HepG2 (cell line): Measurements from ENCODE around the gene H3-3A. TPM values are rescaled to one million over a fixed set of nuclear protein-coding genes. Genes with fewer than 3 reads are reported as not detected.
A peak's percentile ranks its signal among the peaks of the same experiment; 100 is the strongest.

Source experiments
- ARNT ChIP-seq: fragments of 450-650 bp; IDR thresholded peaks from 2 replicates; pipeline ENCODE4 v1.6.1; 2017
- HDAC1 ChIP-seq: sonication (generic); formaldehyde crosslinking; IDR thresholded peaks from 2 replicates; pipeline ENCODE4 v1.5.1; 2020; ENCODE audit warnings: mild to moderate bottlenecking, missing genetic modification reagents
- IRF2 ChIP-seq: IDR thresholded peaks from 2 replicates; pipeline ENCODE4 v1.6.1; 2018; ENCODE audit warnings: missing genetic modification reagents, missing compliant biosample characterization
- JARID2 ChIP-seq: sonication (generic); formaldehyde crosslinking; IDR thresholded peaks from 2 replicates; pipeline ENCODE4 v1.8.1; 2023; ENCODE audit warnings: missing genetic modification reagents, inconsistent platforms; ENCODE audit not compliant: insufficient replicate concordance
- ZNF619 ChIP-seq: sonication (generic); formaldehyde crosslinking; IDR thresholded peaks from 2 replicates; pipeline ENCODE4 v1.4.0; 2020; ENCODE audit warnings: mild to moderate bottlenecking, missing genetic modification reagents
- polyA plus RNA-seq, 8 experiments: library from polyadenylated mRNA; depleted of rRNA in 3 of 8; stranded (reverse) in 7 of 8; unstranded in 1 of 8; fragments of >200 nt; fragmentation: Illumina TruSeq in 4 of 8; extraction: Trizol in 4 of 8; gene quantifications; 2 replicates each; pipeline versions ENCODE4 v1.2.1 to v1.2.3, GENCODE V29; 2011 to 2016; ENCODE audit warnings: low read depth in 4 of 8, missing spikeins in 1 of 8, mixed read lengths in 1 of 8; ENCODE audit not compliant: insufficient read depth in 1 of 8
- total RNA-seq, 5 experiments: library from RNA; depleted of rRNA; stranded (reverse); fragments of >200 nt; fragmentation: Illumina TruSeq; extraction: Trizol; gene quantifications; 2 replicates each; pipeline ENCODE4 v1.2.3, GENCODE V29; 2016; ENCODE audit warnings: low read depth in 1 of 5
- TF ChIP-seq, protein P1 (sequence below), 2 experiments: sonication (generic) in 1 of 2; formaldehyde crosslinking in 1 of 2; IDR thresholded peaks; 2 replicates each; pipeline versions ENCODE4 v1.4.0 to v1.6.1; 2016 to 2020; ENCODE audit warnings: borderline replicate concordance in 1 of 2, low read depth in 1 of 2, mild to moderate bottlenecking in 1 of 2, missing genetic modification reagents in 1 of 2
- TF ChIP-seq, protein P2 (sequence below): sonication (generic); formaldehyde crosslinking; IDR thresholded peaks from 2 replicates; pipeline ENCODE4 v1.4.0; 2020; ENCODE audit warnings: missing genetic modification reagents

Gene H3-3A
- total and polyA plus RNA-seq, 2 of the 13 experiments (the other 11 are each of a cell fraction or from before 2014, with no cell fraction given), result 221 to 320 TPM

DNA sequence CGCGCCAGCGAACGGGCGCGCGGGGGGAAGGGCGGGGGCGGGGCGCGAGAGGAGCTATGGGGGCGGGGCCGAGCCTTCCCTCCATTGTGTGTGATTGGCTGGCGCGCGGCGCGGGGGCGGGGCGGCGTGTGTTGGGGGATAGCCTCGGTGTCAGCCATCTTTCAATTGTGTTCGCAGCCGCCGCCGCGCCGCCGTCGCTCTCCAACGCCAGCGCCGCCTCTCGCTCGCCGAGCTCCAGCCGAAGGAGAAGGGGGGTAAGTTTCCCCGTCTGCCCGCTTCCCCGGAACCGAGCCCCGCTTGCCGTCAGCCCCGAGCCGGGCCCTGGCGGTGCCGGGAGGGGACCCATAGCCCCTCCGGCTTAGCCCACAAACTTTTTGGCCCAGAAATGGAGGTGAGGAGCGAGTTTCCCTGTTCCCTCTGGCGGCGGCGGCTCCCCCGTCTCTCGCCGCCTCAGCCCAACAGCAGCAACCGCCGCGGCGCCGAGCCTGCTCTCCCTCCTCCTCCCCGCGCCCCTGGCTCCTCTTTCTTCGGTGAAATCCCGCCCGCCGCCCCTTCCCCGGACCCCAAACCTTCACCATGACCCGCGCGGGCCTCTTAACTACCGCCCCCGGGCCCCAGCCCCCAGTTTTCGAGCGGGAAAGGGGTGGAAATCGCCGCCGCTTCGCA is at the start of gene H3-3A (continued):
- TF ChIP-seq, protein P1, sequence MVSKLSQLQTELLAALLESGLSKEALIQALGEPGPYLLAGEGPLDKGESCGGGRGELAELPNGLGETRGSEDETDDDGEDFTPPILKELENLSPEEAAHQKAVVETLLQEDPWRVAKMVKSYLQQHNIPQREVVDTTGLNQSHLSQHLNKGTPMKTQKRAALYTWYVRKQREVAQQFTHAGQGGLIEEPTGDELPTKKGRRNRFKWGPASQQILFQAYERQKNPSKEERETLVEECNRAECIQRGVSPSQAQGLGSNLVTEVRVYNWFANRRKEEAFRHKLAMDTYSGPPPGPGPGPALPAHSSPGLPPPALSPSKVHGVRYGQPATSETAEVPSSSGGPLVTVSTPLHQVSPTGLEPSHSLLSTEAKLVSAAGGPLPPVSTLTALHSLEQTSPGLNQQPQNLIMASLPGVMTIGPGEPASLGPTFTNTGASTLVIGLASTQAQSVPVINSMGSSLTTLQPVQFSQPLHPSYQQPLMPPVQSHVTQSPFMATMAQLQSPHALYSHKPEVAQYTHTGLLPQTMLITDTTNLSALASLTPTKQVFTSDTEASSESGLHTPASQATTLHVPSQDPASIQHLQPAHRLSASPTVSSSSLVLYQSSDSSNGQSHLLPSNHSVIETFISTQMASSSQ (IDR thresholded peaks at IDR 0.05; ENCODE audit: low read depth), result no peak
- TF ChIP-seq, protein P1 (CRISPR knock-in tag; IDR thresholded peaks at IDR 0.05; ENCODE audit: borderline replicate concordance), result 0 out of 2 replicates have a peak, but pooled peaks have one; percentile 17
- TF ChIP-seq ZNF619 (CRISPR knock-in tag) (no peak), HDAC1 (CRISPR knock-in tag) (peak; percentile 56), JARID2 (CRISPR knock-in tag) (no peak), ARNT (no peak), IRF2 (CRISPR knock-in tag) (peak; percentile 29; the same call in 1 of the 2 replicates)
- TF ChIP-seq, protein P2, sequence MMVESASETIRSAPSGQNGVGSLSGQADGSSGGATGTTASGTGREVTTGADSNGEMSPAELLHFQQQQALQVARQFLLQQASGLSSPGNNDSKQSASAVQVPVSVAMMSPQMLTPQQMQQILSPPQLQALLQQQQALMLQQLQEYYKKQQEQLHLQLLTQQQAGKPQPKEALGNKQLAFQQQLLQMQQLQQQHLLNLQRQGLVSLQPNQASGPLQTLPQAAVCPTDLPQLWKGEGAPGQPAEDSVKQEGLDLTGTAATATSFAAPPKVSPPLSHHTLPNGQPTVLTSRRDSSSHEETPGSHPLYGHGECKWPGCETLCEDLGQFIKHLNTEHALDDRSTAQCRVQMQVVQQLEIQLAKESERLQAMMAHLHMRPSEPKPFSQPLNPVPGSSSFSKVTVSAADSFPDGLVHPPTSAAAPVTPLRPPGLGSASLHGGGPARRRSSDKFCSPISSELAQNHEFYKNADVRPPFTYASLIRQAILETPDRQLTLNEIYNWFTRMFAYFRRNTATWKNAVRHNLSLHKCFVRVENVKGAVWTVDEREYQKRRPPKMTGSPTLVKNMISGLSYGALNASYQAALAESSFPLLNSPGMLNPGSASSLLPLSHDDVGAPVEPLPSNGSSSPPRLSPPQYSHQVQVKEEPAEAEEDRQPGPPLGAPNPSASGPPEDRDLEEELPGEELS (CRISPR knock-in tag), result no peak
